ENCODE results near the gene PTPRT.

The PTPRT gene

GRCh38 chr20:43046966-43047365 lies 142.7 kb downstream of the PTPRT start:
- DNase-seq (ENCODE audit: low spot score) = no peak
- TF ChIP-seq CTCF (IDR thresholded peaks at IDR 0.05; ENCODE audit: extremely low read depth, insufficient read depth, missing control alignments) = no peak
- in situ Hi-C loops (cut with MboI; ENCODE audit: low pct_unique_long_range_greater_than_20kb, low sequenced_read_pairs, unreplicated experiment) = no loop called here

- in situ Hi-C loops (cut with MboI; ENCODE audit: low pct_unique_long_range_greater_than_20kb, low sequenced_read_pairs, unreplicated experiment) = no loop called here
- DNase-seq (ENCODE audit: low spot score) = no peak
- TF ChIP-seq CTCF (IDR thresholded peaks at IDR 0.05; ENCODE audit: extremely low read depth, insufficient read depth, missing control alignments) = no peak
Observed at GRCh38 chr20:43043887-43044286, 145.8 kb downstream of the PTPRT start.

- DNase-seq (ENCODE audit: low spot score) = no peak
- no peak for TF ChIP-seq CTCF (IDR thresholded peaks at IDR 0.05; ENCODE audit: extremely low read depth, insufficient read depth, missing control alignments)
- in situ Hi-C loops (cut with MboI; ENCODE audit: low pct_unique_long_range_greater_than_20kb, low sequenced_read_pairs, unreplicated experiment) = no loop called here
Observed at GRCh38 chr20:43040427-43040826, 149.3 kb downstream of the PTPRT start.

- no peak for TF ChIP-seq CTCF (IDR thresholded peaks at IDR 0.05; ENCODE audit: extremely low read depth, insufficient read depth, missing control alignments)
- no peak for DNase-seq (ENCODE audit: low spot score)
- in situ Hi-C loops (cut with MboI; ENCODE audit: low pct_unique_long_range_greater_than_20kb, low sequenced_read_pairs, unreplicated experiment) = no loop called here
Observed at GRCh38 chr20:43037605-43038309, 151.9 kb downstream of the PTPRT start.

- in situ Hi-C loops (cut with MboI; ENCODE audit: low pct_unique_long_range_greater_than_20kb, low sequenced_read_pairs, unreplicated experiment) = no loop called here
- DNase-seq (ENCODE audit: low spot score) = no peak
- TF ChIP-seq CTCF (IDR thresholded peaks at IDR 0.05; ENCODE audit: extremely low read depth, insufficient read depth, missing control alignments) = no peak
Observed at GRCh38 chr20:43034981-43035724, 154.6 kb downstream of the PTPRT start.

- no peak for DNase-seq (ENCODE audit: low spot score)
- in situ Hi-C loops (cut with MboI; ENCODE audit: low pct_unique_long_range_greater_than_20kb, low sequenced_read_pairs, unreplicated experiment) = no loop called here
- TF ChIP-seq CTCF (IDR thresholded peaks at IDR 0.05; ENCODE audit: extremely low read depth, insufficient read depth, missing control alignments) = no peak
Observed at GRCh38 chr20:43032459-43032858, 157.2 kb downstream of the PTPRT start.

Data from GM13977 (cell line).